ENCODE measurements around the gene SHISA8. TPM values are rescaled to one million over a fixed set of nuclear protein-coding genes. Genes with fewer than 3 reads are reported as not detected.

Gene SHISA8
- total RNA-seq, 1 experiment from 2014 or later, result 2.3 TPM

GRCh38 chr22:41902016-41902415 is 12.9 kb downstream of the SHISA8 start:
- Histone ChIP-seq H4K20me1 (ENCODE audit: insufficient read depth) (peaks cover 18% of the 10 kb centered on the region), H3K4me1 (replicated peaks; ENCODE audit: insufficient read depth) (no peaks in the 10 kb centered on the region), H3K4me3 (no peak overlapping the region), H3K36me3 (ENCODE audit: low read depth) (peaks cover 15% of the 10 kb centered on the region; the same call in 1 of the 2 replicates), H3K79me2 (ENCODE audit: low read depth) (no peaks in the 10 kb centered on the region), H3K27me3 (ENCODE audit: insufficient read depth, low read depth) (no peaks in the 10 kb centered on the region), H3K9me3 (ENCODE audit: insufficient read depth, low read depth) (no peaks in the 10 kb centered on the region), H3F3A (ENCODE audit: insufficient read depth, low read depth) (peaks cover 16% of the 10 kb centered on the region; the same call in 1 of the 2 replicates), H3K9me2 (ENCODE audit: insufficient read depth) (no peaks in the 10 kb centered on the region), H2AFZ (no peak overlapping the region), H3K4me2 (no peak overlapping the region), H3K27ac (no peak overlapping the region)
- DNase-seq, result no peak
- TF ChIP-seq CTCF (conservative IDR thresholded peaks at IDR 0.05) (no peak), EZH2 (IDR thresholded peaks at IDR 0.05; ENCODE audit: low read depth) (no peak)
- CTCF ChIA-PET, result no interaction called here
- intact Hi-C loops (cut with micrococcal nuclease; ENCODE audit: unreplicated experiment), result no loop called here
- no TSS peak for BruUV-seq (replicated peaks)
- POLR2A ChIA-PET (ENCODE audit: unreplicated experiment), result no interaction called here

- no peak for DNase-seq
- ChIA-PET CTCF (no interaction called here), POLR2A (ENCODE audit: unreplicated experiment) (no interaction called here)
- H3K27me3 ChIP-seq (ENCODE audit: insufficient read depth, low read depth), result no peaks in the 10 kb centered on the region
- H3F3A ChIP-seq (ENCODE audit: insufficient read depth, low read depth), result peaks cover 11% of the 10 kb centered on the region; the same call in 1 of the 2 replicates
- BruUV-seq (replicated peaks), result no TSS peak
- no peak overlapping the region for H2AFZ ChIP-seq
- H3K4me1 ChIP-seq (replicated peaks; ENCODE audit: insufficient read depth), result no peaks in the 10 kb centered on the region
- H3K36me3 ChIP-seq (ENCODE audit: low read depth), result peaks cover 15% of the 10 kb centered on the region; the same call in 1 of the 2 replicates
- no peak overlapping the region for H3K4me3 ChIP-seq
- no peaks in the 10 kb centered on the region for H3K9me2 ChIP-seq (ENCODE audit: insufficient read depth)
- intact Hi-C loops (cut with micrococcal nuclease; ENCODE audit: unreplicated experiment), result no loop called here
- no peaks in the 10 kb centered on the region for H3K79me2 ChIP-seq (ENCODE audit: low read depth)
- no peak overlapping the region for H3K27ac ChIP-seq
- H3K9me3 ChIP-seq (ENCODE audit: insufficient read depth, low read depth), result no peaks in the 10 kb centered on the region
- no peak overlapping the region for H3K4me2 ChIP-seq
- TF ChIP-seq EZH2 (IDR thresholded peaks at IDR 0.05; ENCODE audit: low read depth) (no peak), CTCF (conservative IDR thresholded peaks at IDR 0.05) (no peak)
- H4K20me1 ChIP-seq (ENCODE audit: insufficient read depth), result peaks cover 18% of the 10 kb centered on the region
These were observed 14.1 kb downstream of the SHISA8 start for GRCh38 chr22:41900652-41901312.

- Histone ChIP-seq H3K9me3 (ENCODE audit: insufficient read depth, low read depth) (no peaks in the 10 kb centered on the region), H3K4me3 (no peak overlapping the region), H3K4me1 (replicated peaks; ENCODE audit: insufficient read depth) (no peaks in the 10 kb centered on the region), H3K27me3 (ENCODE audit: insufficient read depth, low read depth) (no peaks in the 10 kb centered on the region), H3K9me2 (ENCODE audit: insufficient read depth) (no peaks in the 10 kb centered on the region), H3K4me2 (no peak overlapping the region), H3K27ac (no peak overlapping the region), H3K36me3 (ENCODE audit: low read depth) (peaks cover 15% of the 10 kb centered on the region; the same call in 1 of the 2 replicates), H4K20me1 (ENCODE audit: insufficient read depth) (peaks cover 12% of the 10 kb centered on the region), H2AFZ (no peak overlapping the region), H3K79me2 (ENCODE audit: low read depth) (no peaks in the 10 kb centered on the region), H3F3A (ENCODE audit: insufficient read depth, low read depth) (peaks cover 11% of the 10 kb centered on the region; the same call in 1 of the 2 replicates)
- BruUV-seq (replicated peaks), result no TSS peak
- intact Hi-C loops (cut with micrococcal nuclease; ENCODE audit: unreplicated experiment), result no loop called here
- no peak for TF ChIP-seq EZH2 (IDR thresholded peaks at IDR 0.05; ENCODE audit: low read depth)
- TF ChIP-seq CTCF (conservative IDR thresholded peaks at IDR 0.05), result no peak
- POLR2A ChIA-PET (ENCODE audit: unreplicated experiment), result no interaction called here
- CTCF ChIA-PET, result no interaction called here
- DNase-seq, result no peak
These were observed 14.8 kb downstream of the SHISA8 start for GRCh38 chr22:41899992-41900651.

Data from PC-9 (cell line).